GM12801 (cell line): ENCODE measurements around the gene ZCCHC24.

Experiments used
- CTCF ChIP-seq: IDR thresholded peaks from one replicate; pipeline ENCODE4 v1.5.1; 2011; ENCODE audit warnings: control low read depth; ENCODE audit not compliant: insufficient read length; ENCODE audit errors: extremely low read depth

ZCCHC24 gene

GRCh38 chr10:79417266-79417665 lies 28.2 kb downstream of the ZCCHC24 start:
- TF ChIP-seq CTCF: no peak

GRCh38 chr10:79416578-79417255 lies 28.7 kb downstream of the ZCCHC24 start:
- TF ChIP-seq CTCF: no peak

- no peak for TF ChIP-seq CTCF
These were observed 29.5 kb downstream of the ZCCHC24 start for GRCh38 chr10:79415736-79416577.

- no peak for TF ChIP-seq CTCF
These were observed 30.7 kb downstream of the ZCCHC24 start for GRCh38 chr10:79414714-79415113.

- TF ChIP-seq CTCF: no peak
These were observed 32.2 kb downstream of the ZCCHC24 start for GRCh38 chr10:79413196-79413595.

GRCh38 chr10:79412516-79412915 lies 32.9 kb downstream of the ZCCHC24 start:
- no peak for TF ChIP-seq CTCF

GRCh38 chr10:79411546-79412495 lies 33.6 kb downstream of the ZCCHC24 start:
- TF ChIP-seq CTCF: no peak
